Measurements from ENCODE around the gene RDH11. TPM values are rescaled to one million over a fixed set of nuclear protein-coding genes. Genes with fewer than 3 reads are reported as not detected.
"Not testable (repeated sequence)": the region's sequence is repeated elsewhere in the genome, so short reads cannot be mapped to it uniquely, and the experiment has no call there.

Gene RDH11, protein sequence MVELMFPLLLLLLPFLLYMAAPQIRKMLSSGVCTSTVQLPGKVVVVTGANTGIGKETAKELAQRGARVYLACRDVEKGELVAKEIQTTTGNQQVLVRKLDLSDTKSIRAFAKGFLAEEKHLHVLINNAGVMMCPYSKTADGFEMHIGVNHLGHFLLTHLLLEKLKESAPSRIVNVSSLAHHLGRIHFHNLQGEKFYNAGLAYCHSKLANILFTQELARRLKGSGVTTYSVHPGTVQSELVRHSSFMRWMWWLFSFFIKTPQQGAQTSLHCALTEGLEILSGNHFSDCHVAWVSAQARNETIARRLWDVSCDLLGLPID
- 71.0 and 81.4 TPM in 2 replicates for polyA plus RNA-seq (2014; cell fraction: cytosol; rRNA removed)
- polyA plus RNA-seq (2014; cell fraction: nucleus; rRNA removed): 58.3 and 61.0 TPM in 2 replicates

DNA sequence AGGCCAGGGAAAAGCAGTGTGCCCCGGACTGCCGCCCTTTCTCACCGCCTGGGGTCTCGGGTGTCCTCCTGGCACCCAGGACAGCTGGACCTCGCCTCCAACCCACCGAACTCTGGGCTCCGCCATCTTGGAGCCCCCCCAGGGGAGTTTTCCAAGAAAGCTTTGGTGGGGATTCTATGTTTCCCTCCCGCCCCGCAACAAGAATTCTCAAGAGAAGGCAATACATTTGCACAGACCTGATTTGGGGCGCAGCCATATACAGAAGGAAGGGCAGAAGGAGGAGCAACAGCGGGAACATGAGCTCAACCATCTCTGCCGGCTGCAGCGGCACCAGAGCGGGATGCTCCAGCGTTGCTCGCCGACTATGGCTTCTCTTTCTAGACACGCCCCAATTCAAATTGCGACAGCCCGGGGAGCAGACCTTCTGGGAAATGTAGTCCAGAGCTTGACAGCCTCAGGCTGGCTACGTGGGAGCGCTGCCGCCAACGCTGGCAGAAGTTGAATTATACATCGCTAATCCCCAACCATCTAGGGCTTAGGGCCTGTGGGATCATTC lies at the start of gene RDH11:
RDH11 (minus strand) TSS at position 371 of the 556 bp plus-strand sequence; CDS start at position 310, 61 bp downstream.
- DNase-seq (ENCODE audit: low spot score): peak; percentile 87

DNA sequence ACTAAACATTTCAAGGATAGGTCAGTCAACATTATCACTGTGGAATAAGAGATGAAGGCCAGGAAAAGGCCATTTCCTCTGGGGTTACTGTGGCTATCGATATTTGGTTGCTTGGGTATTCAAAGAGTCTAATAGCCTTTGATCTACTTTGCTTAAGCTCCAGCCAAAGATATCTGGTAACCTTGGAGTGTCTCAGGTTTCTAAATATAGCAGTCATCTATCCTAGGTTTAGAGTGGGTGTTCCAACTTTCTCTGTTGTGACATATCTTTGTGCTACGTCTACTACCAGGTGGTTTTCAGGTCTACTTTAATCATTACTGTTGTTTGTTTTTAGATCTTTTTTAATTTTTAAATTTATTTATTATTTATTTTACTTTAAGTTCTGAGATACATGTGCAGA lies 48.5 kb upstream of the RDH11 start:
- DNase-seq (ENCODE audit: low spot score): no peak

DNA sequence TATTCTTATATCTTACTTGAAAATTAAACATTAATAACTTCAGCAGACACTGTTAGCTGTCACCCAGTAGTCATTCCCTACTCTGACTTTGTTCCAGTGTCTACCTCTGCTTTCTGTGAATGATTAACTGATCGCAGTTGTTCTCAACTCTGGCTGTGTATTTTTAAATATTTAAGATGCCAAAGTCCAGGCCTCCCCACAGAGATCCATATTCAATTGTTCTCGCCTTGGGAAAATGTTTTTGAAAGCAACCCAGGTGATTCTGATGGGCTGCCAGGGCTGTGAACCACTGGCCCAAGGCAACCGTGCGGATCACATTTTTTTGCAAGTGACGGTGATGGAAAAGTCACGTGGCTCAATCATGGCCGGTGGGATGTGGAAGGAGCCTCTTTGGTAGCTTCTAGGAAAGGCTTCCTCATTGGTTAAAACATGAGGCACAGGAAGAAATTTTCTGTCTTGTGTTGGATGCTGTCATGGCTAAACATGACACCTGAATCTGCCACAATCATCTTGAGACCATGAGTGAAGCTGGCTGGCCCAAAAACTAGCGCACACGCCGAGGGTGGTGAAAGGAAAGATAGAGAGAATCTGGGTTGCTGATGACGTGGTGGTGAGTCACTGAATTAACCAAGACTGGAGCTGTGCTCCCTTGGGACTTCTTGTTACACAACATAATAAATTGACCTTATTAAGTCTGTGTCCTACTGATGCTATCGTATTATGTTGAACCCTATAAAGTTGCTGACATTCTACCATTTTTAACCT lies 43.4 kb upstream of the RDH11 start:
- DNase-seq (ENCODE audit: low spot score): peak; percentile 46

DNA sequence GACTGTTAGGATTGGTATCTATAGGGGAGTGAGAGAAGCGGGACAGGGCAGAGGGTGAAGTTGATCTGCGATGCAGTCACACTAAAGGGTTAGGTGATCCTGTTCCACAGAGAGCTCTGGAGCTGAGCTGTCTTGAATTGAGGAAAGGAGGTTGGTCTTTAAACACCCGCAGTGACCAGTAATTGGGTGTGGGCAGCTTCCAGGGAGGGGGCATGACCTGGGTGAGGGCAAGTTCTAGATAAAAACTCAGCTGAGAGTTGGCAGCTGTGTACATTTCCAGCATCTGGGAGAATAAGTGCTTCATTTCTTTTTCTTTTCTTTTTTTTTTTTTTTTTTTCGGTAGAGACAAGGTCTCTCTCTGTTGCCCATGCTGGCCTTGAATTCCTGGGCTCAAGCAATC lies 41.2 kb upstream of the RDH11 start:
- DNase-seq (ENCODE audit: low spot score): no peak

DNA sequence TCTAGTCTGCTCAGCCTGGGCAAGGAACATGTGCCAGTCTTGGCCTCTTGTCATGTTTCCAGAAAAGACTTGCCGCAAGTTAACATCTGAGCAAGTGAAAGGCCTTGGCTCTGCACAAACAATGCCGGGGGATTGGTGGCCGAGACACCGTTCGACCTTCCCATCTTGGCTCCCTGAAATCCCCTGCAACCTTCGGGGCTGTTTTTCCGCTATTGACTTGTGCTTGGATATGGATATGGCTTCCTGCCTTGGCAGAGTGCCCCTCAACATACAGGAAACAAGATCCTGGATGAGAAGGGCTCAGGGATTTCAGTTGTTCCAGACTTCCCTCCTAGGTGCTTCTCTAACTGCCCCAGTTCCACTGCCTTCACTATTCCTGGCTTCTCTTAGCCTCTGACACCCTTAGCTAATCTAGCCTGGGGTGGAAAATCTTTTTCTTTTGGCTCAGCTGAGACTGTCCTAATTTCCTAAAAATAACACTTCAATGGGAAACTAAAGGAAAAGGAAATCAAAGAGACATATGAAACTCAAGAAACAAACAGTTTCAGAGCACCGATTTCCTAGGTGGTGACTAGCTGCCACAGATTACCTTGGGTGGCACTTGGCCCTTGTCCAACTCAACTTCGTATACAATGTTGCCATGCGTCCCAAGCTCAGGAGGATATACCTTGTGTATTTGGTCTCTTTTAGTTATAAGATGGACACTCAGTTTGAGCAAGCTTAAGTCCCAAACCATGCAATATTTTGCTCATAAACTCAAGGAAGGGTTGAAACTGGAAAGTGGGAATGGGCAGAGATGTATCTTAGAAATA lies 40.0 kb upstream of the RDH11 start:
- no peak for DNase-seq (ENCODE audit: low spot score)

DNA sequence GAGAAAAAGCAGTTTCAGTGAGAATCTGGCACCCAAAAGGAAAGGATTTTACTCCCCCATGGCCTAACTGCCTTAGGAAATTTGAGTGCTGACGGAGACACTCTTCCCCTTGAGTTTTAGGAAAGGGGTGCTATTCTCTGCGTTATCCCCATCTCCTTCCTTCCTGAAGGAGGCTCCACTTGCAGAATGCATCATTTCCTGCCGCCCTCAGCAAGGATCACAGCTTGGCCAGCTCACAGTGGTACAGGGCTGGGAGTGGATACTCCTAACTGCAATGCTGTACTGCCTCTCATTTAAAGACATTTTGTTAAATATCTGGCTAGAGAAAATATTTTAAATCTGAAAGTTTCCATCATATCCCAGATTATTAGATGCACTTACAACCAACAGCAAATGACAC lies 39.1 kb upstream of the RDH11 start:
- no peak for DNase-seq (ENCODE audit: low spot score)

DNA sequence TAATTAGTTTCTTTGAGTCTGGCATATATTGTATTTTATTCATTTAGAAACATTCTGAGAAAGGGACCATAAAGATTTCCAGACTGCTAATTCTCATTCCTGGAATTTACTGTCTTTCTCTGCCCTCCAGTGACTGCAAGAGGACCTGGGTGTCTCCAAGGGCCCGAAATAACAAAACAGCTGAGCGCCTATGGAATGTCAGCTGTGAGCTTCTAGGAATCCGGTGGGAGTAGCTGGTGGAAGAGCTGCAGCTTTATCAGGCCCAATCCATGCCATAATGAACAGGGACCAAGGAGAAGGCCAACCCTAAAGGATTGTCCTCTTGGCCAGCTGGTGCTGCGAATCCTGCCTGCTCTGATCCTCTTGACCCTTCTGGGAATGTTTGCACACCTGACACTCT lies 38.1 kb upstream of the RDH11 start:
- no peak for DNase-seq (ENCODE audit: low spot score)

DNA sequence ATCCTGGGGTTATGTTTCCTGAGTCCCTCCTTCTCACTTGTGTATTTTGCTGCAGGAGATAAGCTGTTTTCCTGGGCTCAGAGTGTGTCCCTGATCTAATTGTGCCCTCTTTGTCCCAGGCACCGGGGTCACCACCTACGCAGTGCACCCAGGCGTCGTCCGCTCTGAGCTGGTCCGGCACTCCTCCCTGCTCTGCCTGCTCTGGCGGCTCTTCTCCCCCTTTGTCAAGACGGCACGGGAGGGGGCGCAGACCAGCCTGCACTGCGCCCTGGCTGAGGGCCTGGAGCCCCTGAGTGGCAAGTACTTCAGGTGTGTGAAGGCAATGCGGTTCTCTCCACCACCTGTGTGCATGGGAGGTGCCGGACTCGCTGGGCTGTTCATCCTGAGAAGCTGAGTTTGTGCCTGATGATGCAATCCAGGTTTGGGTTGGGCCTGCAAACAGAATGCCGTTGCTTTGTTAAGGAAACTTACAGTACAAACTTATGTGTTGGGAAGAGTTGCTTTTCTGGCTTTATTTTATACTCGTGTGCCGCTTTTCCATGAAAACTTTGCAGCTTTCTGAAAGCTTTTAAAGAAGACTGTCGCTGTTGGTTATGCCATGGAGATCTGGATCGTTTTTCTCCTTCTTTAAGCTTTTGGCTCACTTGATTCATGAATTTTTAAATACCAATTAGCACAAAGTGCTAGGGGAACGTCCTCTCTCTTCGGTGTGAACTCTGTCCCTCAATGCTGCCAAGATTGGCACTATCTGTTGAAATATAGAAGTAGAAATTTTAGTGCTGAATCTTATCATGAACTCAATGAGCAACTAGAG lies 33.7 kb upstream of the RDH11 start:
- DNase-seq (ENCODE audit: low spot score): no peak

DNA sequence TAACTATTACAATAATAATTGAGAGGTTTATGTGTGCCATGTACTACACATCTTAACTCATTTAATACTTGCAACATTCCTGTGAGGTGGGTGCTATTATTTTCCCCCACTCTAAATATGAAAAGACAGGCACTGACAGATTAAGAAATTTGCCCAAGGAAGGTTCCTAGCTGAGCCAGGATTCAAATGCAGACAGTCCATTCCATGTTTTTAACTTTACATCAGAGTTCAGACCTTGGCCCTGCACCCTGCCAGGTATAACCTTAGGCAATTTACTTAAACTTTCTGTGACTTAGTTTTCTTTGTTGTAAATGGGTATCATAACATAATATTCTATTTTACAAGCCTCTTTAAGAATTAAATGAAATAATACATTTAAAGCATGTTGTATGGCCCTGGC lies 32.7 kb upstream of the RDH11 start:
- no peak for DNase-seq (ENCODE audit: low spot score)

DNA sequence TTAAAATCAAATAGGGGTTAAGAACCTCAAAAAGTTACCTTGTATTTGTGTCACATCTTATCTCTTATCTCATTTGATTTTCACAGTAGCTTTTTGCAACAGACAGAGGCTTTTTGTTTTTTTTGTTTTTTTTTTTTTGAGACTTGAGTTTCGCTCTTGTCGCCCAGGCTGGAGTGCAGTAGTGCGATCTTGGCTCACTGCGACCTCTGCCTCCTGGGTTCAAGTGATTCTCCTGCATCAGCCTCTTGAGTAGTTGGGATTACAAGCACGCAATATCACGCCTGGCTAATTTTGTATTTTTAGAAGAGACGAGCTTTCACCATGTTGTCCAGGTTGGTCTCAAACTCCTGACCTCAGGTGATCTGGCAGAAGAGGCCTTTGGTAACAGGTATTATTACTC lies 31.8 kb upstream of the RDH11 start:
- no peak for DNase-seq (ENCODE audit: low spot score)

DNA sequence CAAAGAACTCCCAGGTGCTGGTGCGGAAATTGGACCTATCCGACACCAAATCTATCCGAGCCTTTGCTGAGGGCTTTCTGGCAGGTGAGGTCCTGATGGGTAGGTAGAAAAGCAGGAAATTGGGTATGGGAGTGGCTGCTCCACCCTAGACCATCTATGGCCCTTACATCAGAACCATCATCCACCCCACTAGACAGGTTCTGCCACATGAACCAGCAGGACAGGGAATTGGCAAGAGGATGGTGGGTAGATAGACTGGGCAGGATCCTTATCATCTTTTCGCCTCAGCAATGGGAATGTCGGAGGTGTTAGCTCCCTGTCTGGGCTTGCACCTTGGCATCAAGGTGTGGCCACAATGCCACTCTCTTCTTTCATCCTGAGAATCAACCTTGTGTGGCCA lies 29.6 kb upstream of the RDH11 start:
- DNase-seq (ENCODE audit: low spot score): no peak

DNA sequence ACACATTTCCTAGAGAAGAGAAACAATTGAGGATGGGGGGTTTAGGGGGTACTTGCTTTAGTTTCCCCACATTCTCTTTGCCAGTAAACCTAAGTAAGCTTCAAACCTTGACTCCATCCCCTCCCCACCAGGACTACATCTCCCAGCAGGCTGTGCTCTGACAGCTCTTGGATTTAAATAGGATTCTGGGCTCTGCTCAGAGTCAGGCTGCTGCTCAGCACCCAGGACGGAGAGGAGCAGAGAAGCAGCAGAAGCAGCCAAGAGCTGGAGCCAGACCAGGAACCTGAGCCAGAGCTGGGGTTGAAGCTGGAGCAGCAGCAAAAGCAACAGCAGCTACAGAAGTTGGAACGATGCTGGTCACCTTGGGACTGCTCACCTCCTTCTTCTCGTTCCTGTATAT lies 26.7 kb upstream of the RDH11 start:
- DNase-seq (ENCODE audit: low spot score): peak; percentile 49

DNA sequence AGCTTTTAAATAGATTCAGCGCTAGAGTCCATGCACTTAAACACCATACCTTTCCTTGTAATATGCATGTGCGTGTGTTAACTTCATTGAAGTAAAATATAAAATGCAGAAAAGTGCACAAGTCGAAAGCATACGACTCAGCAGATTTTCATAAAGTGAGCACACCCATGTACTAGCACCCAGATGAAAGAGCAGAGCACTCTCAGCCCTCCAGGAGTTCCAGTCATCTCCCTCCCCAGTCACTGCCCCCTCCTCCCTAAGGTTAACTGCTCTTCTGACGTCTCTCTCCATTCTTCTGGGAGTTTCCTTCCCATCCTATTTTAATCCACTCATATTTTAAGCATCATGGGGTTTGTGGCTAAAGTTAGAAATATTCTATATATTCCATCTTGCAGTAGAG lies 26.3 kb upstream of the RDH11 start:
- no peak for DNase-seq (ENCODE audit: low spot score)

DNA sequence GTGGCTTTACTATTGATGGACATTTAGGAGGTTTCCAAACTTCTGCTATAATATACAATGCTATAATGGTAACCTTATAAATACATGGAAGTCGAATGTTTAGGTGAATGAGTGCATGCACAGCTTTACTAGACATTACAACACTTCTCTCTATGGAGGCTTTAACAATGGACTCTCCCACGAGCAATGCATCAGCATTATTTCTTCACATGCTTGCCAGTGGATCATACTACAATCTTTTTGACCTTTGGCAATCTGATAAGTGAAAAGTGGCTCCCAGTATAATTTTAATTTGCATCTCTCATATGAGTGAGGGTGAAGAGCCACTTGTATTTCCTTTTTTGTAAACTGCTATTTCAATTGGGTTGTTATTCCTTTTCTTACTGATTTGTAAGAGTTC lies 24.3 kb upstream of the RDH11 start:
- no peak for DNase-seq (ENCODE audit: low spot score)

DNA sequence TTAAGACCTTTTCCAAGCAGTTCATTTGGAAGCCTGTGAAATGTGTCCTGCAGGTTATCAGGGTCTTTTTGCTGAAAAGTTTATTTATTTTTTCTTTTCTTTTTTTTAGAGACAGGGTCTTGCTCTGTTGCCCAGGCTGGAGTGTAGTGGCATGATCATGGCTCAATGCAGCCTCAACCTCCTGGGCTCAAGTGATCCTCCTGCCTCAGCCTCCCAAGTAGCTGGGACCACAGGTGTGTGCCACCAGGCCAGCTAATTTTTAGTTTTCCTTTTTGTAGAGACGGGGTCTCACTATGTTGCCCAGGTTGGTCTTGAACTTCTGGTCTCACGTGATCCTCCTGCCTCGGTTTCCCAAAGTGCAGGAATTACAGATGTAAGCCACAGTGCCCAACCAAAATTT lies 23.8 kb upstream of the RDH11 start:
- DNase-seq (ENCODE audit: low spot score): not testable (repeated sequence)

DNA sequence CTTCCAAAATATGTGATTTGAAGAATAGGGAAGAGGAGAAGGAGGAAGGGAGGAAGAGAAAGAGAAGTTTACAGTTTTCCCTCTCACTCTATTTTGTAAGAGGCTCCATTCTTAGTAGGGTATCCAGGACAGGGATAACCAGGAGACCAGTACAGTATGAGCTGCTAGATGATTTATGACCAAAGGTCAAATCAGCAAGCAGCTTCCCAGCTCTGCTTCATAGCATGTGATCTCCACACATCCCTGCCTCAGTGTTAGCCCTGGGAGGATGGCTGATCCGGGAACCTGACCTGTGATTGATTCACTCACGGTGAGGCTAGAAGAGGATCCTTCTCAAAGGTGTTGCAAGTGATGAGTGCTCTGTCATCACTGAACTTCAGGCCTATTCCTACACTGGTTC lies 22.7 kb upstream of the RDH11 start:
- DNase-seq (ENCODE audit: low spot score): no peak

DNA sequence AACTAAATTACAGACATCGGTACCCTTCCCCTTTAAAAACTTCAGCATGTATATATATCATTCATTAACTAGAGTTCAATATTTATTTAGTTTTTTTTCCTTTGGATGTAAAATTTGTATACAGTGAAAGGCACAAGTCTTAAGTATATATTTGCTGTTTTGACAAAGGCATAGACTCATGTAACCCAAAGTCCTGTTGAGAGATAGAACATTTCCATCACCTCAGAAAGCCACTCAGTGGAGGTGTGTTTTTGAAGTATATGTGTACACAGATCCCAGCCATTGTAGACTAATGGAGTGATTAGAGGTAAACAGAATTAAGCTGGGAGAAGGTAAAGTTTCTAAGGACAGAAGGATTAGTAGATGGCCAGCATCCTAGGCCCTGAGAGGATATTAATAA lies 21.5 kb upstream of the RDH11 start:
- DNase-seq (ENCODE audit: low spot score): no peak

DNA sequence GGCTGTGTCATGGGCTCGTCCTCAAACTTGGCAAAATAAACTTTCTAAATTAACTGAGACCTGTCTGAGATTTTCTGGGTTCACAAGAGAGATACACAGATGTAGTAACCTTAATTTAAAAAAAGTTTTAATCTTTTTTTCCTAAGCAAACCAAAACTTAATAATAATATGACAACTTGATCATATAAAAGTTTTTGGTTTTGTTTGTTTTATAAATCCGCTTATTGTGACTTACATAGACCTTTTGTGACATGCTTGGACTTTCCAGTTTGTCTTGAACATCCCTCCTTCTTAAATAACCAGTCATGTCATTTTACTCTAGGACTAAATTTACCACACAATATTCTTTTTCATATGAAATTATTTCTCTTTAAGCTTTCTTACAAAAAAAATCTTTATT lies 14.6 kb upstream of the RDH11 start:
- DNase-seq (ENCODE audit: low spot score): no peak

DNA sequence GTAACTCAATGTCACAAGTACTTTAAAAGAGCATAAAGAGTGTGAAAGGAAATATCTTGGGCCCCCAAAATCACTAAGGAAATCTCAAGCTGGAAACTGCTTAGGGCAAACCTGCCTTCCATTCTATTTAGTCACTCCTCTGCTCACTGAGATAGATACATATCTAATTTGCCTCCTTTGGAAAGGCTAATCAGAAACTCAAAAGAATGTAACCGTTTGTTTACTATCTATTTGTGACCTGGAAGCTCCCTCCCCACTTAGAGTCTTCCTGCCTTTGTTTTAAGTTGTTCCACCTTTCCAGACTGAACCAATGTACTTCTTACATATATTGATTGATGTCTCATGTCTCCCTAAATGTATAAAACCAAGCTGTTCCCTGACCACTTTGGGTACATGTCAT lies 14.2 kb upstream of the RDH11 start:
- not testable (repeated sequence) for DNase-seq (ENCODE audit: low spot score)

DNA sequence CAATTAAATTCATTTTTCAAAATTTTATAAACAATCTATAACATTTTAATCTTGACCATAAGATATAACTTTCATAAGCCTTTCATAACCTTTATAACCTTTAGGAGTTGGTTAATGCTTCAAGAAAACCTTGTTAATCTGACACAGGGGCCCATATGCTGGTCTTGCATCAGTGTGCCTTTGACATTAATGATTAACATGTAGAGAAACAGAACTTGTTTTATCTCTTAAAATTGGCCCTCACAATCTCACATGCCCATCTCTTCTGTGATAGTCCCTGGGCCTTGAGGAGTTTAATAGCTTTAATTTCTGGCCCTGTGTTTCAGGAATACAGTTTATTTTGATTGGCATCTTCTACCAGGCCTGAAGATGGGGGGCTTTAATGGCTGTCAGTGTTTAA lies 13.8 kb upstream of the RDH11 start:
- DNase-seq (ENCODE audit: low spot score): not testable (repeated sequence)

DNA sequence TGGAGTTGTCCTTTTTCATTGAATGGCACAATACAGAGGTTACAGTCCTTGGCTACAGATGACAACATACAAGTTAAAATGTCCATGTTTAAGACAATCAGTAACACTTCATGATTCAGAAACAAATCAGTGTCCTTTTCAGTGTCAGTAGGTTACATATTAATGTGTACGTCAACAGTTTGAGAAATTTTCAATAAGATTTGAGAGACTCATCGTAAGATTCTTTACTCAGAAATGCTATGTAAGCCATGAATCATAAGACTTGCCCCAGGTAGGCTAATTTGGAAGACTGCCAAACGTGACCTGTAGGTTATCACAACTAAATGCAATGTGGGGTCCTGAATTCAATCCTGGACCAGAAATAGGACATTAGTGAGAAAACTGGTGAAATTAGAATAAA lies 9.6 kb upstream of the RDH11 start:
- no peak for DNase-seq (ENCODE audit: low spot score)

All from SK-N-DZ (cell line).